Stimulated activated naive B cell treated with anti-CD40 and anti-IgM and Interleukin-4, amounts not matched to agents 10 μg/mL and 1 μg/mL and 100 μg/mL, for 72 hours (primary cell): Measurements from ENCODE around the gene ANTKMT.

Experiments used
- ATAC-seq, 2 donors: fragments of 150-1000 bp; cut with Tn5 transposase; replicated peaks; 2 replicates each; pipeline ENCODE4 v1.10.0; 2021; ENCODE audit warnings: moderate library complexity in 1 of 2
- DNase-seq: peaks from one replicate; pipeline ENCODE4 v3.0.0; 2021
- H3K27ac Mint-ChIP-seq: one replicate; pipeline ENCODE4 v1.8.0; 2022; ENCODE audit warnings: mild to moderate bottlenecking, mixed read lengths
- H3K27me3 Mint-ChIP-seq, 2 donors: one replicate each; pipeline ENCODE4 v1.8.0; 2022; ENCODE audit warnings: mixed read lengths in 2 of 2
- H3K36me3 Mint-ChIP-seq, 2 donors: one replicate each; pipeline ENCODE4 v1.8.0; 2022; ENCODE audit warnings: mixed read lengths in 2 of 2, mild to moderate bottlenecking in 1 of 2
- H3K4me1 Mint-ChIP-seq, 2 donors: one replicate each; pipeline ENCODE4 v1.8.0; 2022; ENCODE audit warnings: mixed read lengths in 2 of 2, mild to moderate bottlenecking in 1 of 2
- H3K4me3 Mint-ChIP-seq, 2 donors: one replicate each; pipeline ENCODE4 v1.8.0; 2022; ENCODE audit warnings: mild to moderate bottlenecking in 2 of 2, mixed read lengths in 2 of 2, moderate library complexity in 1 of 2
- H3K9me3 Mint-ChIP-seq, 2 donors: one replicate each; pipeline ENCODE4 v1.8.0; 2022; ENCODE audit warnings: mixed read lengths in 2 of 2, mild to moderate bottlenecking in 1 of 2

Gene ANTKMT

GRCh38 chr16:766820-767640 lies 46.1 kb downstream of the ANTKMT start:
- no peaks in the 10 kb centered on the region for H3K4me1 Mint-ChIP-seq
- H3K36me3 Mint-ChIP-seq: no peaks in the 10 kb centered on the region
- ATAC-seq (no peak), DNase-seq (no peak)
- H3K4me3 Mint-ChIP-seq: no peak overlapping the region
- H3K27ac Mint-ChIP-seq: no peak overlapping the region
- H3K9me3 Mint-ChIP-seq: no peaks in the 10 kb centered on the region
- H3K27me3 Mint-ChIP-seq: peaks cover 0 to 11% of the 10 kb centered on the region in 2 donors

- no peak overlapping the region for H3K4me3 Mint-ChIP-seq
- peaks cover 0 to 9% of the 10 kb centered on the region in 2 donors for H3K27me3 Mint-ChIP-seq
- DNase-seq: no peak
- H3K9me3 Mint-ChIP-seq: no peaks in the 10 kb centered on the region
- H3K27ac Mint-ChIP-seq: no peak overlapping the region
- no peaks in the 10 kb centered on the region for H3K4me1 Mint-ChIP-seq
- no peaks in the 10 kb centered on the region for H3K36me3 Mint-ChIP-seq
- ATAC-seq: no peak
These were observed 46.8 kb downstream of the ANTKMT start for GRCh38 chr16:767743-768235.

GRCh38 chr16:768428-768827 lies 47.5 kb downstream of the ANTKMT start:
- Mint-ChIP-seq H3K4me3 (no peak overlapping the region), H3K9me3 (no peaks in the 10 kb centered on the region), H3K27me3 (peaks cover 0 to 8% of the 10 kb centered on the region in 2 donors), H3K4me1 (no peaks in the 10 kb centered on the region), H3K27ac (no peak overlapping the region), H3K36me3 (no peaks in the 10 kb centered on the region)
- ATAC-seq: no peak
- DNase-seq: no peak

GRCh38 chr16:769184-769784 lies 48.3 kb downstream of the ANTKMT start:
- DNase-seq: no peak
- H3K27me3 Mint-ChIP-seq: peaks cover 0 to 4% of the 10 kb centered on the region in 2 donors
- H3K9me3 Mint-ChIP-seq: no peaks in the 10 kb centered on the region
- H3K4me3 Mint-ChIP-seq: no peak overlapping the region
- H3K4me1 Mint-ChIP-seq: no peaks in the 10 kb centered on the region
- H3K27ac Mint-ChIP-seq: peak overlapping the region; percentile 47
- H3K36me3 Mint-ChIP-seq: no peaks in the 10 kb centered on the region
- ATAC-seq: no peak

DNA sequence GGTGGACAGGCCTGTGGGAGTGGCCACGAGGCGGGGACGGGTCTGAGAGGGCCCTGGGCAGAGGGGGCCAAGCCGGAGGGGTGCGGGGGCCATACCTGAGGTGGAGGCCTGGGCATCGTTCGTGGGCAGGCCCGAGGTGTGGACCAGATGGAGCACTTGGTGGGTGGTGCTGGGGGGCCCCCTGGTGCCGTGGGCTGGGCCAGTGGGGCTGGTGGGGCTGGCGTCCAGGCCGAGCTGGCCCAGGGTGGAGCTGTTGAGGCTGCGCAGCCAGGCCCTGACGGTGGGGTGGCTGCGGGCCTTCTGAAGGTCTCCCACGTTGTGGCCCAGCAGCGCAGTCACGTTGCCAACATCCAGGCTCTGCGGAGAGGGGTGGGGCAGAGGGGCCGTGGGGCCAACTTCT lies 49.0 kb downstream of the ANTKMT start:
- Mint-ChIP-seq H3K36me3 (no peaks in the 10 kb centered on the region), H3K9me3 (no peaks in the 10 kb centered on the region), H3K4me3 (no peak overlapping the region), H3K27me3 (peaks cover 0 to 4% of the 10 kb centered on the region in 2 donors), H3K4me1 (no peaks in the 10 kb centered on the region), H3K27ac (no peak overlapping the region)
- ATAC-seq (no peak), DNase-seq (no peak)

- H3K4me3 Mint-ChIP-seq: no peak overlapping the region
- no peaks in the 10 kb centered on the region for H3K36me3 Mint-ChIP-seq
- no peak overlapping the region for H3K27ac Mint-ChIP-seq
- no peak for DNase-seq
- no peaks in the 10 kb centered on the region for H3K9me3 Mint-ChIP-seq
- peaks cover 0 to 4% of the 10 kb centered on the region in 2 donors for H3K27me3 Mint-ChIP-seq
- no peak for ATAC-seq
- H3K4me1 Mint-ChIP-seq: no peaks in the 10 kb centered on the region
These were observed 49.5 kb downstream of the ANTKMT start for GRCh38 chr16:770411-770810.
